NCI-H2196 treated with DMSO at 0.1 percent for 48 hours (cell line): ENCODE measurements around the gene PITRM1.

Source experiments
- DNase-seq: peaks from one replicate; lab custom pipeline; 2025; ENCODE audit not compliant: unreplicated experiment; lab: John Stamatoyannopoulos, UW

The PITRM1 gene

GRCh38 chr10:3166496-3167290, 5.9 kb downstream of the PITRM1 start:
- no peak for DNase-seq

- DNase-seq: no peak
These were observed 7.4 kb downstream of the PITRM1 start for GRCh38 chr10:3165196-3165595.

DNA sequence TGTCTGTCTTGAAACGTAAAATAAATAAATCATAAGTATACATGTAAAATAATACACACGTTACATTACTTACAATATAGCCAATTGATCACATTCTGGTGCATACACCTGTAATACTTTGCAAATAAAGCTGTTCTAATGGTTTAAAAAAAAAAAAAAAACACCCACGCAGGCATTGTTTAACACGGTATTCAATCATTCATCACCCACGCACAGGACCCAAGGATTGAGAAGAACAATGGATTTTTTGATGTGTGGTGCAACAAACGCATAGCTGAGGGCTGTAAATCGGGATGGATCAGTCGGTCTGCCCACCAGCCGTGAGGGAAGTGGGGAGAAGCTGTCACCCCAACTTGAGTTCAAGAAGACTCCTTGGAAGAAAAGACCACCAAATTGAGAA, 8.7 kb downstream of the PITRM1 start:
- no peak for DNase-seq

- DNase-seq: no peak
These were observed 10.0 kb downstream of the PITRM1 start for GRCh38 chr10:3162533-3162932.

DNA sequence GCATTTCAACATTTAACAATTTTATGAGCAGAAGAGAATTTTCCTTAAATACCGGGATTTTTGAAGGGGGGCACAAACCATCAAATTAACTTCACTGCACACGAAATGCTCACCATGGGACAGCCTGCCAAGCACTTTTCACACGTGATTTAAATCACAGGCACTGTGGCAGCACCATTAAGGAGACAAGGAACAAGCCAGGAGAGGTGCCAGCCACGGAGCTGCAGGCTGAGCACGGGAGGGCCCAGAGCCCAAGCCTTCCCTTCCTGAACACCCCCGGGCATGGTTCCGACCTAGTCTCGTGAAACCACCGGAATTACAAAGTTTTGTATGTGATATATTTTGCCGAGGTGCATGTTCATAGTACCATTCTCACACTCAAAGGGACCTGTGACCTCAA, 13.4 kb downstream of the PITRM1 start:
- no peak for DNase-seq

- no peak for DNase-seq
These were observed 17.9 kb downstream of the PITRM1 start for GRCh38 chr10:3154666-3155065.

DNA sequence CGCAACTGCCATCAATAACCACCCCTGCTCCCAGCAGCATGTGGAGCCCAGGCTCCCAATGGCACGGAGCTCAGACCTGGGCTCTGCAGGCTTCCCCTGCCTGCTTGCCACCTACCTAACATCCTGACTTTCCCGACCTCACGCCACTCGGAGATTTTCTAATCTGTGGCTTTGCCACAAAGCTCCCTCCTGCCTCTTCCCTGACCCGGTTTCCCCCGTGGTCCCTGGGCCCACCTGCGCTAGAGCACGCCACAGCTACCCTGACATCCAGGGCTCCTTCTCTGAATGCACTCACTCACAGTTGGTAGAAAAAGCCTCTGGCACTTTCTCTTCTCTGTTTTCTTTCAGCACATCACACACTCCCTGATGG, 20.0 kb downstream of the PITRM1 start:
- DNase-seq: no peak

DNA sequence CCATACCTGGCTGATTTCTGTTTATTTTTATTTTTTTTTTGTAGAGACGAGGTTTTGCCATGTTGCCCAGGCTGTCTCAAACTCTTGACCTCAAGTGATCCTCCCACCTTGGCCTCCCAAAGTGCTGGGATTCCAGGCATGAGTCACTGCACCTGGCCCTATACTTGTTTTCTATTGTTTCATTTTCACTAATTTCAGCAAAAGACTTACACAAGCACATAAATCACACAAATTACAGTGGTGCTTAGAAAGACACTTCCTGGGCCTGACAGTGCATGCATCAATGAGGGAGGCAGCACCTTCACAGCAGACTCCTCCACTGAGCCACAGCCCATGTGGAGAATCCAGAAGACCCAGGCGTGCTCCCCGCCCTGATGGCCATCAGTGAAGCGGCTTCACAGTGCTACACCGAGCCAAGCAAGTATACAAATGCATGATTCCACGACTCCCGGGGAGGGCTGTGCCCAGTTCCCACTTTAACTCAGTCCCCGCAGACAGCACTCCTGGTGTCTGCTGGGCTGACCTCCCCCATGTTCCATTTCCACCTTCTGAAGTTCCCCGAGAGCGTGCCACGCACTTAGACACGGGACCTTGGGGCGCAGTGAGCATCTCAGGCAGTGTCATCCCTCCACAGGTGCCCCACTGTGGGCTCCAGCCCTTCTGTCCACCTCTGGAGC, 20.6 kb downstream of the PITRM1 start:
- DNase-seq: no peak

DNA sequence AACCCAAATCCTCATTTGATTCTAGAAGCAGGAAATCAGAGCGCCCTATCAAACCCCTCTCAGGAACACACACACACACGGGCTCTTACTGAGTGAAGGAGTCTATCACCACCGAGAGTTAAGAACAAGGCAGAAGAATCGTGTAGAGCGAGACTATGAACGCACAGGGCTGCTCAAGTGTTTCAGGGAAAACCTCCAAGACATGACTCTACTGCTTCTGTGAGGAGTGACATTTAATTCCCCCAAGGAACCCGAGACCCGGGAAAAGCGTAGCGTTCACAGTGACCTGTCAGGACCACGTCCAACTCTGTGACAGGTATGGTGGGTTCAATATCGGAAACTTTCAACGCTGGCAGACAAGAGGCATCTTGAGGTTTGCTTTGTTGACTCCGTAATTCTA, 21.6 kb downstream of the PITRM1 start:
- no peak for DNase-seq

DNA sequence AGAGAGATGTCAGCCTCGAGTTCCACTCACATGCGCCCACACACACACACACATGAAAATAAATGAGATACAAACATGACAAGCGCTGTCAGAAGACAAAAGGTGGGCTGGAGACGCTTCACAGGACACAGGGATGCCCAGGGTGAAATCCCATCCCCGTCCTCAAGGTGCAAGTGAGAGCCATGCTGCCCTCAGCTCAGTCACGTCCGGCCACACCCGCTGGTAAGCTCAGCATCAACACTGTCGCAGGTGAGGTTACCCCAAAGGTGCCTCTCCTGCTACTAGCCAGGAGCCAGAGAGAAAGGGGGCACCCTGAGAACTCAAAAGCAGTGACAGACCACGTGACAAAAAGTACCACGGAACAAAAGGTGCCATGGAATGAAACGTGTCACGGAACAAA, 22.2 kb downstream of the PITRM1 start:
- no peak for DNase-seq

GRCh38 chr10:3149918-3150317, 22.7 kb downstream of the PITRM1 start:
- no peak for DNase-seq

DNA sequence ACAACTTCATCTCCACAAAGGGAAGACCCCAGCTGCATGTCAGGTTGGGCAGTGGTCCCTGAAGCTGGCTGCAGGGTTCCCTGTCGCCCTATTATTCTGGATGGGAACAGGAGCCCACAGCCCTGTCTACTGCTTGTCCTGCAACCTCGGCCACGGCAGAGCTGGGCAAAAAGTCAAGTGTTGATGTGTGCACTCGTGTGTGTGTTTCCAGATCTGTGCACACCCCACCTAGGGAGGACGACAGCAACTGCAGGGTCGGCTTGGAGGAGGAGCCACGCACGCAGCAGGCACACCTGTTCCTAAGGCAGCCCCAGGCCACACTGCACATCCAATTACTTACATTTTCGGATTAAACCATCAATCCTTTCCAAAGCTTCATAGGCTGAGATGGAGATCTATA, 23.6 kb downstream of the PITRM1 start:
- DNase-seq: no peak

- DNase-seq: no peak
These were observed 24.5 kb downstream of the PITRM1 start for GRCh38 chr10:3148041-3148440.

DNA sequence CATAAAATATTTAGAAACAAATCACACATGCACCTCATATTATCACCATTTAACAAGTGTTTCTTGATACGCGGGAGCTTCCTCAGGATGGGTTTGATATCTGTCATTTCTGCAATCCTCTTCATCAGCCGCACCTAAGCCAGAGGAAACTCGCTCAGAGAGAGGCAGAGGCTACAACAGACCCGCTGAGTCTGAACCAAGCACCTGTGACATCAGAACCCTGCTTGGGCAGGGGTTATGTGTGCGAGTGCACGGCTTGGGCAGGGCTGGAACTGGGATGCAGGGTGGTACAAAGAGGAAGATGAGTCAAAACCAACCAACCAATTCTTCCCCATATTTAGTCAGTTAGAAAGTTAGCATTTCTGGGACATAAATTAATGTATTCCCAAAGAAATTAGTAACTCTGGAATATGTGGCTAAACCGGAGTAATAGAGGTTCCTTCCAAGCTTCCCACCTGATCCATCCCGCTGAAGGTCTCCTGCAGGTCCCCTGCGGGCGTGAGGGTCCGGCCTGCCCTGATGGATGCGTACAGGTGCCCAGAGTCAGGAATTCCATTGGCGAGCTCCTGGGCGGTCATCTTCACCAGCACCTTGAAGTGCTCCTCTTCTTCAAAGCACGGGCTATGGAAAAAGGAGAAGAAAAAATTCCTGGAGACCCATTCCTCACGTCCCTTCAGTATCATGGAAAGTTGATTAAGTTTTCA, 25.3 kb downstream of the PITRM1 start:
- DNase-seq: no peak

GRCh38 chr10:3146289-3146688, 26.3 kb downstream of the PITRM1 start:
- DNase-seq: no peak

DNA sequence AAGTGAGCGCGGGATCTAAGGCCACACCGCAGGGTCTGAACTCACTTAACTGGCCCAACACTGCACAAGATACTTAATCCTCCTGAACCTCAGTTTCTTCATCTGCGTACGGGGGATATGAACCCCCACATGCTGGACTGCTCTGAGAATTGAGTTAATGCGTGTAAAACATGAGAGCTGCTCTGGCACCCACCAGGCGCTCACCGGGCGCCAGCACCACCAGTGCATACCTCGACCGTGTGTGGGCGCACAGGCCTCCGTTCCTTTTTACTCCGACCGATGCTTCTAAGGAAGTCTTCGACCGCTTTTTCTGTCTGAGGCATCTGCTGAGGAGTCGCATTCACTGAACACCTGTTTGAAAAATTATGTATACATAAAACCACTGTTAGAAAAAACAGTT, 27.2 kb downstream of the PITRM1 start:
- no peak for DNase-seq

DNA sequence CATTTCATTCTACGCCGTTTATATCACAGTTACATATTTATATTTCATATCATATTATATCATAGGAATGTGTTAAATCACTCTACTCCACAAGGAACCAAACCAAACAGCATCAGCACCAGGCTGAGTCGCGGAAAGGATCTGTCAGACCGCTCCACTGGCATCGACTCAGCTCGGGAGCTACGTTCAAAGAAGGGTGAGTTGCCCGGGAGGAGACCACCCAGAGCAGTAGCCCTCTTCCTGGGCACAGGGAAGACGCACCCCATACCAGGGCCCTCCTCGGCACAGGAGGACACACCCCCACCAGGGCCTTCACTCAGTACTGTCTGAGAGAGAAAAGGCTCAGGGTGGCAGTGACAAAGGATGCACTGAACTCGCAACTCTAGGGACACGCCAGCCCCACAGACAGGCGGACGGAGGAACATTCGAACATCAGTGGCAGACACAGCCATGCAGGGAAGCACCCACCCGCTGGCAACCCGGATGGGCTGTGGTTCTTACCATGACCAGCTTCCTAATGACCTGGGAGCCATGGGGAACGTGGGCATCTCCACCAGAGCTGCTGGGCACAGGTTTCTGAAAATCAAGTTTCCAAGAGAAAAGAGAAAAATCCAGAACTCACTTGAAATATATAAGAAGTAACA, 28.7 kb downstream of the PITRM1 start:
- no peak for DNase-seq

- no peak for DNase-seq
These were observed 29.2 kb downstream of the PITRM1 start for GRCh38 chr10:3143366-3143765.

DNA sequence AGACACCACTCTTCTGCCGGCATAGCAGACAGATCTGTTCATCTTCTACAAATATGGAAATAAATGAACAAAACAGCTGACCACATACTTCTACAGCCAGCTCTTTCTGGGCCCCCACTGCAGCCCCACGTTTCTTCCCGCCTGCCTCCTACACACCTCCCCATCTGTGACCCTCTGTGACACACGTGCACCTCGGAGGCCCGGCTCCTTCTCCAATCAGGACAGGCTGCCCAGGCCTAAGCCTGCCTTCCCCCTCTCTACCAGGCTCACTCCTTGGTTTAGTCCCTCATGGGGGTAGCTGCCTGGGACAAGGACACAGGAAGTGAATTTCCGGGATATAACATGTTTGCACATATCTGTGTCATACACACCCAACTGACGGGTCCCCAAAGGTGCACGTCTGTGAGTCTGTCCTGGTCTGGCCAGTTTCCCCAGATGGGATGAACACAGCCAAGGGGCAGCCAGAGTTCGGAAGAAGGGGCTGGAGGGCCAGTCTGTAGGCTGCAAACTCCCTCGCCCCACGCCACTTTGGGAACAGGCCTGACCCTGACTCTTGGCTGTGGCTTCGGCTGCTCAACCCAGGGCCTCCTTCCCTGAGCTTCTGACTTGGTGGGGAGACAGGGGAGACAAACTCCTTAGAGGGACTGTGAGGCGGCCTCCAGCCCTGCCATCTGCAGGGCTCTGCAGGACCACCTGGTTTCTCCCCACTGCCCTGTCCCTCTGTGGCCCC, 30.3 kb downstream of the PITRM1 start:
- no peak for DNase-seq

- no peak for DNase-seq
These were observed 31.1 kb downstream of the PITRM1 start for GRCh38 chr10:3141351-3142005.

DNA sequence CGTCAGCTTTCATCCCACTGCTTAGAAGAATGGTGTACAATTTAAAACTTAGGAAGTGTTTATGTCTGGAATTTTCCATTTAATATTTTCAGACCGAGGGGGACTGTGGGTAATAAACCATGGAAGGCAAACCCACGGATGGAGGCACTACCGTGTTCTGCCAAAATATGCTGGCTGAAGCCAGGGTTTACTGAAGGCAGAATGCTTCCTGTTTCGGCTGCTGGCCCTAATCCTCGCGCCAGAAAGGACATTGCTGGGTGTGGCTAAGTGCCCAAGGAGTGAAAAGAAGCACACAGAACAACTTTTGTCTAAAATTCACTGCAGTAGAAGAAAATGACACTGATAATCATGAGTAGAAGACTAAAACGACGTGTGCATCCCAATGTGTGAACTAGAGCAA, 32.3 kb downstream of the PITRM1 start:
- DNase-seq: no peak
